Kidney (tissue), 14 donors: Measurements from ENCODE around the gene BCAR1. TPM values are rescaled to one million over a fixed set of nuclear protein-coding genes. Genes with fewer than 3 reads are reported as not detected.

ENCODE experiments used
- DNase-seq, 5 donors: peaks; one replicate each; pipeline ENCODE4 v3.0.0-alpha.2; 2013 to 2020
- FAIRE-seq: peaks from 2 replicates; lab custom pipeline; 2012; peaks lifted over from hg19 to GRCh38; lab: Jason Lieb, UNC
- H3K27ac ChIP-seq, 2 donors: one replicate each; pipeline ENCODE4 v1.7.0; 2013; ENCODE audit warnings: low read depth in 2 of 2, low read length in 2 of 2, inconsistent platforms in 1 of 2
- H3K27me3 ChIP-seq: one replicate; pipeline ENCODE4 v1.7.1; 2013; ENCODE audit warnings: low read length, inconsistent platforms; ENCODE audit not compliant: control insufficient read depth, insufficient read depth
- H3K36me3 ChIP-seq, 3 donors: one replicate each; pipeline versions ENCODE4 v1.7.0 to v1.7.1; 2013; ENCODE audit warnings: low read length in 3 of 3, control low read depth in 1 of 3, inconsistent platforms in 1 of 3; ENCODE audit not compliant: insufficient read depth in 3 of 3, control insufficient read depth in 2 of 3
- H3K4me1 ChIP-seq, 3 donors: one replicate each; pipeline versions ENCODE4 v1.7.0 to v1.7.1; 2013; ENCODE audit warnings: low read length in 3 of 3, inconsistent platforms in 1 of 3, low read depth in 1 of 3; ENCODE audit not compliant: control insufficient read depth in 2 of 3, insufficient read depth in 2 of 3
- H3K4me3 ChIP-seq, 3 donors: one replicate each; pipeline versions ENCODE4 v1.7.0 to v1.8.1; 2013; ENCODE audit warnings: low read length in 3 of 3, control low read depth in 1 of 3, inconsistent platforms in 1 of 3
- H3K9ac ChIP-seq, 3 donors: one replicate each; pipeline versions ENCODE4 v1.7.0 to v1.7.1; 2013; ENCODE audit warnings: low read length in 3 of 3, control low read depth in 1 of 3, inconsistent platforms in 1 of 3
- H3K9me3 ChIP-seq, 3 donors: one replicate each; pipeline versions ENCODE4 v1.7.0 to v1.7.1; 2013; ENCODE audit warnings: low read length in 3 of 3, control low read depth in 1 of 3, inconsistent platforms in 1 of 3; ENCODE audit not compliant: control insufficient read depth in 2 of 3, insufficient read depth in 1 of 3
- CTCF ChIP-seq: IDR thresholded peaks from 3 replicates; pipeline ENCODE4 v1.5.1; 2012; ENCODE audit warnings: mild to moderate bottlenecking, moderate library complexity, borderline replicate concordance; ENCODE audit not compliant: insufficient read depth; ENCODE audit errors: extremely low read depth
- intact Hi-C: fragments of 100-400 bp; cut with DNase I; formaldehyde crosslinking; loops from one replicate; pipeline ENCODE4 v1.11.1; 2022
- polyA plus RNA-seq: library from polyadenylated mRNA; stranded (reverse); fragments of 350-450 nt; fragmentation: Illumina TruSeq; extraction: RNeasy Lipid Tissue Mini Kit (QIAGEN cat#74804); gene quantifications from one replicate; pipeline ENCODE4 v1.2.3, GENCODE V29; 2014; ENCODE audit warnings: low read depth, low replicate concordance; ENCODE audit not compliant: insufficient read depth
- total RNA-seq: library from RNA; stranded (reverse); fragmentation: NEBNext Ultra II Directional; extraction: Animal tissue kit (Norgen Biotek cat#: 25700); gene quantifications from one replicate; pipeline ENCODE4 v1.2.1, GENCODE V29; 2021
- donor health status: control.
- donor health status: control.
- donor health status: control.
- donor health status: control.
- donor health status: control.
- donor health status: DM: yes; HTN: yes; CAD: no.
- donor health status: Normal renal cell carcinoma (clear cell type).

BCAR1 gene
- total and polyA plus RNA-seq, 2 donors from 2014 or later: 69.1 to 123 TPM

GRCh38 chr16:75222271-75222783 is 29.1 kb downstream of the BCAR1 start:
- Histone ChIP-seq H3K4me1 (no peaks in the 10 kb centered on the region), H3K27ac (no peak overlapping the region), H3K4me3 (no peak overlapping the region), H3K36me3 (no peaks in the 10 kb centered on the region), H3K27me3 (no peaks in the 10 kb centered on the region), H3K9me3 (no peaks in the 10 kb centered on the region), H3K9ac (no peak overlapping the region)
- no peak for FAIRE-seq
- DNase-seq: no peak
- TF ChIP-seq CTCF: no peak
- intact Hi-C loops: no loop called here

DNA sequence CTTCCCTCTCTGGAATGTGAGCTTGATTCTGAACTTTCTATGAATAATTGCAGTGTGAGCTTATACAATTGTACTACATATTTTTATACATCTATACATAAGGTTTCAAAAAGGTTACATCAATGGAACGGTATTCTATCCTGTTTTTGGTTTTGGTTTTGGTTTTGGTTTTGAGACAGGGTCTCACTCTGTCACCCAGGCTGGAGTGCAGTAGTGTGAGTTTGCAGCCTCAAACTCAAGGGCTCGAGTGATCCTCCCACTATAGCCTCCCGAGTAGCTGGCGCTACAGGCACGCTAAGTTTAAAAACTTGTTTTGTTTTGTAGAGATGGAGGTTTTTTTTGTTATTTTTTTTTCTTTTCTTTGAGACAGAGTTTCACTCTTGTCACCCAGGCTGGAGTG is 31.6 kb downstream of the BCAR1 start:
- no peak for TF ChIP-seq CTCF
- no peaks in the 10 kb centered on the region for H3K9me3 ChIP-seq
- H3K4me3 ChIP-seq: peak overlapping the region in 1 of 3 donors; percentile 18
- FAIRE-seq (no peak), DNase-seq (no peak)
- H3K27ac ChIP-seq: no peak overlapping the region
- H3K27me3 ChIP-seq: no peaks in the 10 kb centered on the region
- no peaks in the 10 kb centered on the region for H3K4me1 ChIP-seq
- intact Hi-C loops: no loop called here
- no peak overlapping the region for H3K9ac ChIP-seq
- no peaks in the 10 kb centered on the region for H3K36me3 ChIP-seq

DNA sequence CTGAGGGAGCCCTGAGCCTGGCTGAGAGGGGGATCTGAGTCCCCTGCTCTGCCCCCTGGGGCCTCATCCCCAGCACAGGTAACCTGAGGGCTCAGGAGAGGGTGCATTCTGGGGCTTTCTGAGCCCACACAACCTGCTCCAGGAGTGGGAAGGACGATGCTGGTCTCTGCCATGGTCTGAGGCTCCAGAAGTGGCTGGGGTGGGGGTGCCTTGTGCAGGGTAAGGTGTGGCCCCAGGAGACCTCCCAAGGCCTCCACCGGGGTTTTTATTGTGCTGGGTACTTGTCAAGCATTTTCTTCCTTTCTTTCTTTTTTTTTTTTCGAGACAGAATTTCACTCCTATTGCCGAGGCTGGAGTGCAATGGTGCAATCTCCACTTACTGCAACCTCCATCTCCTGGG is 32.3 kb downstream of the BCAR1 start:
- intact Hi-C loops: no loop called here
- FAIRE-seq (no peak), DNase-seq (no peak)
- H3K9ac ChIP-seq: no peak overlapping the region
- H3K27me3 ChIP-seq: no peaks in the 10 kb centered on the region
- no peaks in the 10 kb centered on the region for H3K9me3 ChIP-seq
- TF ChIP-seq CTCF: no peak
- no peak overlapping the region for H3K4me3 ChIP-seq
- H3K4me1 ChIP-seq: no peaks in the 10 kb centered on the region
- H3K36me3 ChIP-seq: no peaks in the 10 kb centered on the region
- H3K27ac ChIP-seq: no peak overlapping the region
